Subcutaneous adipose tissue (tissue), 4 donors: ENCODE data around the gene BST1. TPM values are rescaled to one million over a fixed set of nuclear protein-coding genes. Genes with fewer than 3 reads are reported as not detected.

ENCODE experiments used
- total RNA-seq, 4 donors: library from RNA; depleted of rRNA; stranded (reverse); fragments of >200 nt; gene quantifications; one replicate each; pipeline ENCODE4 v1.1.0, GENCODE V29; 2016
- TF ChIP-seq, protein P1 (sequence below): fragments of 450-650 bp; IDR thresholded peaks from one replicate; pipeline ENCODE4 v1.5.1; 2016; ENCODE audit warnings: low read depth, mild to moderate bottlenecking, control low read depth, antibody characterized with exemption, moderate library complexity

BST1 gene, protein sequence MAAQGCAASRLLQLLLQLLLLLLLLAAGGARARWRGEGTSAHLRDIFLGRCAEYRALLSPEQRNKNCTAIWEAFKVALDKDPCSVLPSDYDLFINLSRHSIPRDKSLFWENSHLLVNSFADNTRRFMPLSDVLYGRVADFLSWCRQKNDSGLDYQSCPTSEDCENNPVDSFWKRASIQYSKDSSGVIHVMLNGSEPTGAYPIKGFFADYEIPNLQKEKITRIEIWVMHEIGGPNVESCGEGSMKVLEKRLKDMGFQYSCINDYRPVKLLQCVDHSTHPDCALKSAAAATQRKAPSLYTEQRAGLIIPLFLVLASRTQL
- 10 to 100 TPM in 3 of 4 donors, 1 to 10 TPM in 1; 7.7 to 34.0 (median 14.7) TPM for total RNA-seq

DNA sequence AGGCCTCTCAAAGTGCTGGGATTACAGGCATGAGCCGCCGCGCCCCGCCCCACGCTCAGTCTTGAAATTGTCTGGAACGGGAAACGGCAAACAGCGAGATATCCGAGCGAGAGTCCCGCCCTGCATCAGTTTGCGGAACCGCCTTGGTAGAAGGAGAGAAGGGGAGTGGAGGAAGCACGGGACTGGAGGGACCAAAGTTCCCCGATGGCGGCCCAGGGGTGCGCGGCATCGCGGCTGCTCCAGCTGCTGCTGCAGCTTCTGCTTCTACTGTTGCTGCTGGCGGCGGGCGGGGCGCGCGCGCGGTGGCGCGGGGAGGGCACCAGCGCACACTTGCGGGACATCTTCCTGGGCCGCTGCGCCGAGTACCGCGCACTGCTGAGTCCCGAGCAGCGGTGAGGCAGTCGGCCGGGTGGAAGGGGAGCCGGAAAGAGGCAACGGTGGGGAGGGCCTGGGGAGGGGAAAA is at the start of gene BST1:
BST1 (plus strand) TSS at position 125 of the 463 bp plus-strand sequence; CDS start at position 205, 80 bp downstream.
- TF ChIP-seq, protein P1, sequence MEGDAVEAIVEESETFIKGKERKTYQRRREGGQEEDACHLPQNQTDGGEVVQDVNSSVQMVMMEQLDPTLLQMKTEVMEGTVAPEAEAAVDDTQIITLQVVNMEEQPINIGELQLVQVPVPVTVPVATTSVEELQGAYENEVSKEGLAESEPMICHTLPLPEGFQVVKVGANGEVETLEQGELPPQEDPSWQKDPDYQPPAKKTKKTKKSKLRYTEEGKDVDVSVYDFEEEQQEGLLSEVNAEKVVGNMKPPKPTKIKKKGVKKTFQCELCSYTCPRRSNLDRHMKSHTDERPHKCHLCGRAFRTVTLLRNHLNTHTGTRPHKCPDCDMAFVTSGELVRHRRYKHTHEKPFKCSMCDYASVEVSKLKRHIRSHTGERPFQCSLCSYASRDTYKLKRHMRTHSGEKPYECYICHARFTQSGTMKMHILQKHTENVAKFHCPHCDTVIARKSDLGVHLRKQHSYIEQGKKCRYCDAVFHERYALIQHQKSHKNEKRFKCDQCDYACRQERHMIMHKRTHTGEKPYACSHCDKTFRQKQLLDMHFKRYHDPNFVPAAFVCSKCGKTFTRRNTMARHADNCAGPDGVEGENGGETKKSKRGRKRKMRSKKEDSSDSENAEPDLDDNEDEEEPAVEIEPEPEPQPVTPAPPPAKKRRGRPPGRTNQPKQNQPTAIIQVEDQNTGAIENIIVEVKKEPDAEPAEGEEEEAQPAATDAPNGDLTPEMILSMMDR, result no peak

DNA sequence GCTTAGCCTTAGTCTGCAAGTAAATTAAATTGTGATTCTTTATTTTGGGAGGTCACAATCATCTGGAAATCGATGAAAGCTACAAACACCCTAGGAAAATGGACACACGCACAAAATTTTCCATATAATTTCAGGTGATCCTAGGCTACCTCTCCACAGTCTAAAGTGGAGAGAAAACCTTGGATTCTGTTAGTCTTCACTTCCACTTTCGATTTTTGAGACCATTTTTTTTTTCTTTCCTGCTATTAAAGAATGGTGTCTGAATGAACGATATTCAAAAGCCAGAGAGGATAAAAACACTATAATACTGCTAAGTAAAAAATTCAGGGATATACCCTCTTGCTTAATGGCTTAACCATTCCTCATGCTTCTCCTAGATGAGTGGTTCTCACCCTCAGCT is 49.4 kb upstream of the BST1 start:
- TF ChIP-seq, protein P1, result no peak

DNA sequence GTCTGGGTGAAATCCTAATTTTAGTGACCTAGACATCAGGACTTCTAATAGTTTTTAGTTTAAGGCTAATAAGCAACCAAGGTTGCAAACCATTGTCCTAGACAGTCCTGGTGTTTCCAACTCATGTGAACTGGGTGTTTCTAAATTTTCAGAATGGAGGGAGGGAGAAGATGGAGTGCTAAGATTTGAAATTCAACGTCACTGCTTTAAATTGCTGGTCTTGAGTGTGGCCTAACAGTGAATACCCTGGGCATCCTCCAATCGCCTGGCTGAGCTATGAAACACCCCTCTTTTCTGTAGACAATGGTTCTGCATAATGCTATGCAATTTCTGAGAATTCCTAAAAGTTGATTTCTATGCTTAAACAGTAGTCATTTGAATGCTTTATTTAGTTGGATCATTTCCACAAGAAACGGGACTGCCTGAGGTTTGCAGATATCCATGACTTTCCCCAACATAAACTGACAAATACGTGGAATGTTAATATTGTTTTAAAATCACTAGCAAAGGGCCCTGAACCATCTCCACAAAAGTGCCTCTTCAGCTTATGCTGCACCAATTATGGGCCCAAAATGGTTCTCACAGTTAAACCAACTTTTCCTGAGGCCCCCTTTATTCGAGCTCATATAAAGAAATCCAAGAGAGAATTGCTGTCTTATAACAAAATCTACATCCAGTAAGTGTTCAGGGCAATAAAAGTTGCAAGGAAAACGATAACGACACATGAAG is 48.8 kb upstream of the BST1 start:
- TF ChIP-seq, protein P1, result no peak

DNA sequence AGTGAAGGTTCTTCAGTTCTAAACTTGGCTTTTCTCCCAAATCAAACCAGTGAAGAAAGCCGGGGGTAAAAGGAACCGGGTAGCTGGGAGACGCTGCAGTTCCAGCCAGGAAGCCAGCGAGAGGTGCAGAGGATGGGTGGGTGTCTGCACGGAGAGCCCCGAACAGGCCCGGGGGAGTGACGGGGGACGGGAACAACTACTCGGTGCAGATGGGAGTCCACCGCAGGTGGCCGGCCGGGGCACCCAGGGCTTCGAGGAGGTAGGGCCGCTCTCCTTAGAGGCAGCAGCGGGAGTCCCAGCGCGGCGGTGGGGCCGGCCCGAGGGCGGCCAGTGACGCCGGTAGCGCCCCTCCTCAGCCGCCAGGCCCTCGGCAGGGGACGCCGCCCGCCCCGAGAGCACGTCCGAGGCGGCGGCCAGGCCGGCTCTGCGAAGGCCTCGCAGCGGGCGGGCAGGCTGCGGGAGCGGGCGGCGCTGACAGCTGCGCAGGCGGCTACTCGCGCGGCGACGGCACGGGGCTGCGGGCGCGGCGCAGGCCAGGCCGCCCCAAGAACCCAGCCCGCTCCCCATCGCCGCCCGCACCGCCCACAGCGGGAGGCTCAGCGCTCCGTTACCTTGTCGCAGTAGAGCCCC is 48.2 kb upstream of the BST1 start:
- TF ChIP-seq, protein P1, result no peak

DNA sequence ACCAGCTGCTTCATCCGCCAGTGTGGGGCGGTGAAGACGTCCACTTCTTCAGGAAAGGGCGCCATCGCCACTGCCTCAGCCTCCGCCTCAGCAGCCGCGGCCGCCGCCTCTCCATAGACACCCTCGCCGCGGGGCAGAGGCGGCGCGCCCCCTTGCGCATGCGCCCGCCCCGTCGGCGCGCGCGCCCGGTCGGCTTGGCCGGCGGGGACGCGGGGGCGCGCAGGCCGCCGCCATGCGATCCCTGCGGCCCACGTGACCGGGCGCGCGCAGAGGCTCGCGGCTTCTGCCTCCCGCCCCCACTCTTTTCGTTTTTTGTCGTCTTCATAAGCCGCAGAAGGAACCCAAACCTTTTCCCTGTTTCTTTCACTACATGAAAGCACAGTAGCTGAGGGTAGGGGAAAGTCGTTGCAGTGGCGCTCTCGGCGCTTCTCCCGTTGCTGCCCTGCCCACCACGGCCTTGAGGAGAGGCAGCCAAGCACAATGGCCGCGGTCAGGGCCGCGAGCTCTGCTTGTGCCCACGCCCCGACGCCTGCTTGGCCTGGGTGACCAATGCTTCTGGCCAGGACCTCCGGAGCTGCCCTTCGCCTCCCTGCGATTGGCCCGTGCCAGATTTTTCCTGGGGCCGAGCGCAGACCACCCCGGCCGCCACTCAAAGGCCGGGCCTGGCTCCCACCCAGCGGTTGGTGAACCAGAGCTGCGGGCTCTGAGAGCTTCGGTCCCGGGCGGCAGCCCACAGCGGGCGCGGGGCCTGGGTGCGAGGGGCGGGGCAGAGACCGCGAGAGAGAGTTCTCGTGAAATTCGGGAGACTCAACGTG is 47.4 kb upstream of the BST1 start, which contains the start of gene FBXL5:
FBXL5 (minus strand) TSS at position 135 of the 815 bp plus-strand sequence; CDS start at position 65, 70 bp downstream.
- TF ChIP-seq, protein P1, result no peak

DNA sequence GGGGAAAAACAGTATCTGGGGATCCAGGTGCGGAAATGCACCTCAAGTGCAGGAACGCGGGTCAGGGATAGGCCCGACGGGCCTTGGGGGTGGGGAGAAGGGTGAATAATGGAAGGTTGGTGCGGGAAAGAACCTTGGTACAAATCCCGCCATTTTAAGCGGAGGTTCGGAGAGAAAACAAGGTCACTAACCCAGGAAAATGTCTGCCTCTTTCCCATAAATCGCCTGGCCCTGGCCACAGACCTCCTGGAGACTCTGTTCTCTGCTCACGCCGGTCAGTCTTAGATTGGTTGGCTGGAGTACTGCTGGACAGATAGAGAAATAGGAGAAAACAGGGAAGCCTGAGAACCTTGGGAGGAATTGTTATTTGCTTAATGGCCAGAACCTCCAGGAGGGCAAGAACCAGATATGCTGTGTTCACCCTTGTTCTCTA is 46.8 kb upstream of the BST1 start:
- TF ChIP-seq, protein P1, result no peak
